H1 (cell line): ENCODE results near the gene CHRNA3. TPM values are rescaled to one million over a fixed set of nuclear protein-coding genes. Genes with fewer than 3 reads are reported as not detected.

ENCODE experiments used
- CTCF ChIA-PET: fragments of 300-600 bp; sonication (Branson Sonifier 250); formaldehyde crosslinking; loops from one replicate; lab custom pipeline; 2021; ENCODE audit not compliant: partially characterized antibody; lab: Charles Lee
- POLR2A ChIA-PET: fragments of 300-600 bp; sonication (Branson Sonifier 250); formaldehyde crosslinking; loops from one replicate; lab custom pipeline; 2021; ENCODE audit warnings: inconsistent platforms; ENCODE audit not compliant: partially characterized antibody; lab: Charles Lee
- DNase-seq, 2 experiments: peaks; one replicate each; pipeline versions ENCODE4 v3.0.0 to v3.0.0-alpha.2; 2010 to 2022; ENCODE audit warnings: low spot score in 2 of 2, low read depth in 1 of 2, mixed read lengths in 1 of 2
- FAIRE-seq: peaks from 2 replicates; lab custom pipeline; 2011; peaks lifted over from hg19 to GRCh38; lab: Jason Lieb, UNC
- H2AFZ ChIP-seq: 2 replicates; pipeline ENCODE4 v1.8.1; 2012; ENCODE audit warnings: low read length, inconsistent platforms
- H2AK5ac ChIP-seq: 2 replicates; pipeline ENCODE4 v1.6.1; 2013; ENCODE audit warnings: low read depth, low read length
- H2BK120ac ChIP-seq: replicated peaks from 2 replicates; pipeline ENCODE3; 2013; ENCODE audit warnings: low read depth, low read length, inconsistent platforms
- H2BK12ac ChIP-seq: 2 replicates; pipeline ENCODE4 v1.6.1; 2013; ENCODE audit warnings: low read depth, low read length
- H2BK15ac ChIP-seq: 2 replicates; pipeline ENCODE4 v1.6.1; 2013; ENCODE audit warnings: low read length
- H2BK20ac ChIP-seq: 2 replicates; pipeline ENCODE4 v1.6.1; 2013; ENCODE audit warnings: low read length
- H2BK5ac ChIP-seq: 2 replicates; pipeline ENCODE4 v1.6.1; 2013; ENCODE audit warnings: low read depth, low read length
- H3K14ac ChIP-seq: 2 replicates; pipeline ENCODE4 v1.6.1; 2013; ENCODE audit warnings: inconsistent platforms; ENCODE audit not compliant: insufficient read length
- H3K18ac ChIP-seq: 2 replicates; pipeline ENCODE4 v1.6.1; 2013; ENCODE audit warnings: low read length; ENCODE audit errors: extremely low read depth
- H3K23ac ChIP-seq: 2 replicates; pipeline ENCODE4 v1.6.1; 2013; ENCODE audit warnings: inconsistent platforms; ENCODE audit not compliant: insufficient read length
- H3K23me2 ChIP-seq: 2 replicates; pipeline ENCODE4 v1.6.1; 2013; ENCODE audit warnings: low read depth, low read length
- H3K27ac ChIP-seq: 2 replicates; pipeline ENCODE4 v1.6.1; 2011; ENCODE audit warnings: low read depth, low read length, inconsistent platforms
- H3K27me3 ChIP-seq, 4 experiments: replicated peaks in 1 of 4; 1 replicate in 1 of 4; 2 replicates in 3 of 4; pipeline versions ENCODE4 v1.6.1 to v1.8.1; 2011 to 2013; ENCODE audit warnings: low read length in 3 of 4, mild to moderate bottlenecking in 3 of 4, inconsistent platforms in 2 of 4, mixed read lengths in 2 of 4, moderate library complexity in 1 of 4; ENCODE audit not compliant: control insufficient read depth in 3 of 4, insufficient read depth in 3 of 4; ENCODE audit errors: extremely low read depth in 1 of 4
- H3K36me3 ChIP-seq, 4 experiments: 2 replicates each; pipeline versions ENCODE4 v1.6.1 to v1.8.1; 2011 to 2013; ENCODE audit warnings: mild to moderate bottlenecking in 4 of 4, low read length in 3 of 4, moderate library complexity in 2 of 4, control low read depth in 1 of 4, inconsistent platforms in 1 of 4; ENCODE audit not compliant: insufficient read depth in 4 of 4, control insufficient read depth in 2 of 4
- H3K4ac ChIP-seq: replicated peaks from 2 replicates; pipeline ENCODE3; 2013; ENCODE audit warnings: low read length, low read depth, mixed read lengths, inconsistent platforms; ENCODE audit not compliant: insufficient read length
- H3K4me1 ChIP-seq, 4 experiments: replicated peaks in 1 of 4; 1 replicate in 1 of 4; 2 replicates in 3 of 4; pipeline versions ENCODE4 v1.6.1 to v1.8.1; 2011 to 2013; ENCODE audit warnings: low read length in 3 of 4, inconsistent platforms in 2 of 4, mixed read lengths in 1 of 4; ENCODE audit not compliant: insufficient read depth in 4 of 4, control insufficient read depth in 3 of 4
- H3K4me2 ChIP-seq, 2 experiments: 2 replicates each; pipeline versions ENCODE4 v1.6.1 to v1.8.1; 2011 to 2013; ENCODE audit warnings: low read depth in 2 of 2, low read length in 2 of 2, control low read depth in 1 of 2, inconsistent platforms in 1 of 2, mild to moderate bottlenecking in 1 of 2; ENCODE audit not compliant: insufficient read depth in 1 of 2
- H3K4me3 ChIP-seq, 4 experiments: fragments of 200-600, 300-600 bp in 1 of 4; sonication (generic), shearing (Covaris generic), sonication (Bioruptor Twin) in 1 of 4; 2 replicates each; pipeline versions ENCODE4 v1.5.1 to v1.8.1; 2011 to 2016; ENCODE audit warnings: low read length in 4 of 4, low read depth in 3 of 4, control low read depth in 2 of 4, inconsistent platforms in 2 of 4, mild to moderate bottlenecking in 2 of 4, mixed read lengths in 1 of 4, moderate library complexity in 1 of 4; ENCODE audit not compliant: insufficient read depth in 2 of 4; ENCODE audit errors: extremely low read depth in 1 of 4
- H3K56ac ChIP-seq: replicated peaks from 2 replicates; pipeline ENCODE3; 2013; ENCODE audit warnings: low read depth, mild to moderate bottlenecking, mixed read lengths, low read length, inconsistent platforms; ENCODE audit not compliant: insufficient read length
- H3K79me1 ChIP-seq: 2 replicates; pipeline ENCODE4 v1.6.1; 2013; ENCODE audit warnings: low read depth, low read length, control low read depth
- H3K79me2 ChIP-seq, 2 experiments: 2 replicates each; pipeline versions ENCODE4 v1.6.1 to v1.8.1; 2012 to 2013; ENCODE audit warnings: low read length in 2 of 2, mild to moderate bottlenecking in 2 of 2, inconsistent platforms in 1 of 2; ENCODE audit not compliant: insufficient read depth in 2 of 2, control insufficient read depth in 1 of 2
- H3K9ac ChIP-seq, 4 experiments: replicated peaks in 1 of 4; 1 replicate in 1 of 4; 2 replicates in 3 of 4; pipeline versions ENCODE4 v1.6.1 to v1.8.1; 2011 to 2013; ENCODE audit warnings: low read depth in 3 of 4, low read length in 3 of 4, control low read depth in 2 of 4, mild to moderate bottlenecking in 2 of 4, moderate library complexity in 2 of 4, inconsistent platforms in 1 of 4; ENCODE audit errors: extremely low read depth in 1 of 4
- H3K9me3 ChIP-seq, 2 experiments: 2 replicates each; pipeline versions ENCODE4 v1.6.1 to v1.8.1; 2012 to 2013; ENCODE audit warnings: mild to moderate bottlenecking in 2 of 2, moderate library complexity in 2 of 2, control low read depth in 1 of 2, inconsistent platforms in 1 of 2, low read depth in 1 of 2, low read length in 1 of 2, mixed read lengths in 1 of 2; ENCODE audit not compliant: insufficient read depth in 2 of 2
- H4K20me1 ChIP-seq, 2 experiments: replicated peaks in 1 of 2; 2 replicates each; pipeline versions ENCODE3 to v1.8.1; 2011 to 2013; ENCODE audit warnings: inconsistent platforms in 2 of 2, low read length in 2 of 2, mild to moderate bottlenecking in 1 of 2; ENCODE audit not compliant: insufficient read depth in 2 of 2, control insufficient read depth in 1 of 2
- H4K5ac ChIP-seq: 2 replicates; pipeline ENCODE4 v1.6.1; 2013; ENCODE audit warnings: low read length, low read depth, mixed read lengths, inconsistent platforms; ENCODE audit not compliant: insufficient read length
- H4K8ac ChIP-seq: 2 replicates; pipeline ENCODE4 v1.8.0; 2013; ENCODE audit warnings: mild to moderate bottlenecking, moderate library complexity, low read length, inconsistent platforms; ENCODE audit not compliant: insufficient read depth; ENCODE audit errors: extremely low read depth
- H4K91ac ChIP-seq: replicated peaks from 2 replicates; pipeline ENCODE3; 2013; ENCODE audit warnings: low read length, mixed read lengths, inconsistent platforms; ENCODE audit not compliant: insufficient read length
- ASH2L ChIP-seq: fragments of 200-600, 300-600 bp; sonication (generic); IDR thresholded peaks from one replicate; pipeline ENCODE4 v1.7.1; 2017; ENCODE audit warnings: low read length
- CHD1 ChIP-seq: IDR thresholded peaks from 2 replicates; pipeline ENCODE4 v1.6.1; 2012; ENCODE audit warnings: low read depth, low read length, improper control_type of control experiment
- EP300 ChIP-seq, 2 experiments: IDR thresholded peaks; 1 replicate in 1 of 2; 2 replicates in 1 of 2; pipeline ENCODE4 v1.6.1; 2011 to 2012; ENCODE audit warnings: low read depth in 2 of 2, low read length in 2 of 2, mild to moderate bottlenecking in 2 of 2, borderline replicate concordance in 1 of 2, inconsistent platforms in 1 of 2, moderate library complexity in 1 of 2
- KDM1A ChIP-seq: fragments of 200-600, 300-600 bp; sonication (generic); IDR thresholded peaks from 2 replicates; pipeline ENCODE4 v1.7.1; 2016; ENCODE audit warnings: mild to moderate bottlenecking, low read length, borderline replicate concordance
- KDM5A ChIP-seq: fragments of 200-600 bp; IDR thresholded peaks from 2 replicates; pipeline ENCODE4 v1.7.1; 2012; ENCODE audit warnings: mild to moderate bottlenecking, low read length, inconsistent platforms, mixed read lengths
- SIX5 ChIP-seq: IDR thresholded peaks from 2 replicates; pipeline ENCODE4 v1.6.1; 2011; ENCODE audit warnings: mild to moderate bottlenecking, low read depth, low read length
- SP4 ChIP-seq: IDR thresholded peaks from 2 replicates; pipeline ENCODE4 v1.6.1; 2012; ENCODE audit warnings: low read length, inconsistent platforms
- TAF1 ChIP-seq: IDR thresholded peaks from 2 replicates; pipeline ENCODE4 v1.6.1; 2011; ENCODE audit warnings: mild to moderate bottlenecking, low read depth, low read length
- TAF7 ChIP-seq: optimal IDR thresholded peaks from 2 replicates; pipeline ENCODE3; 2011; ENCODE audit warnings: low read depth, mild to moderate bottlenecking, inconsistent platforms, low read length, moderate library complexity, borderline replicate concordance
- WGBS, 2 experiments: shearing (Covaris generic) in 1 of 2; methylation state at CpG; one replicate each; pipeline versions ENCODE4 v1.1.6 to v1.1.7; 2013 to 2015; ENCODE audit warnings: low lambda C conversion rate in 2 of 2, mixed read lengths in 2 of 2, inconsistent platforms in 1 of 2, low coverage in 1 of 2, missing lambda C conversion rate in 1 of 2; ENCODE audit not compliant: insufficient replicate concordance in 2 of 2, insufficient coverage in 1 of 2, insufficient read length in 1 of 2; ENCODE audit errors: extremely low coverage in 1 of 2, missing lambda C conversion rate in 1 of 2; 5-methylcytosine and 5-hydroxymethylcytosine counted together
- polyA plus RNA-seq, 7 experiments: library from polyadenylated mRNA; depleted of rRNA in 3 of 7; stranded (reverse) in 5 of 7; unstranded in 2 of 7; fragments of >200 nt in 5 of 7; fragments of 200-250 nt in 2 of 7; gene quantifications; 1 replicate in 5 of 7; 2 replicates in 1 of 7; 4 replicates in 1 of 7; pipeline versions ENCODE4 v1.2.1 to v1.2.3, GENCODE V29; 2011 to 2013; ENCODE audit warnings: missing spikeins in 2 of 7, mixed read lengths in 2 of 7
- total RNA-seq: library from RNA; stranded (reverse); fragmentation: NEBNext Ultra II Directional; extraction: Animal tissue kit (Norgen Biotek cat#: 25700); gene quantifications from 2 replicates; pipeline ENCODE4 v1.2.1, GENCODE V29; 2021

Gene CHRNA3
- total and polyA plus RNA-seq, 2 of the 8 experiments (the other 6 are each of a cell fraction or from before 2014, with no cell fraction given): 2.1 to 4.7 TPM

- no peak overlapping the region for H3K4me2 ChIP-seq
- peaks cover 12 to 39% (median 29%) of the 10 kb centered on the region in 4 experiments for H3K36me3 ChIP-seq
- no peak overlapping the region for H2BK12ac ChIP-seq
- no peak overlapping the region for H4K5ac ChIP-seq
- 82% methylated on average over 5 of the region's 5 CpGs; no CpG with 5 or more reads in 1 of the 2 experiments for WGBS, 2 experiments
- H3K56ac ChIP-seq: no peak overlapping the region
- H2BK15ac ChIP-seq: no peak overlapping the region
- H2AK5ac ChIP-seq: no peak overlapping the region
- no peak overlapping the region for H4K8ac ChIP-seq
- no peak overlapping the region for H3K9ac ChIP-seq
- no peak overlapping the region for H2BK120ac ChIP-seq
- H3K79me1 ChIP-seq: no peaks in the 10 kb centered on the region
- H2AFZ ChIP-seq: no peak overlapping the region
- H3K23ac ChIP-seq: no peak overlapping the region
- H2BK5ac ChIP-seq: no peak overlapping the region
- no peak for TF ChIP-seq SP4
- TF ChIP-seq ASH2L: no peak
- no peak for TF ChIP-seq KDM5A
- TF ChIP-seq TAF1: no peak
- TF ChIP-seq TAF7: no peak
- no peak for TF ChIP-seq EP300 (IDR thresholded peaks at IDR 0.05; ENCODE audit: borderline replicate concordance in 1 of 2, low read depth in 2 of 2, low read length in 2 of 2)
- TF ChIP-seq SIX5: no peak
- no peak for TF ChIP-seq KDM1A
- TF ChIP-seq CHD1: no peak
- no peak overlapping the region for H3K4ac ChIP-seq
- no peaks in the 10 kb centered on the region for H3K79me2 ChIP-seq
- ChIA-PET CTCF (no interaction called here), POLR2A (interaction anchor here (2.4 to 3.4 kb wide), 2 partner anchors 11 to 13 kb away, joined by 11 read pairs; partner anchors contain the start of genes CHRNA5 and PSMA4)
- H3K23me2 ChIP-seq: no peaks in the 10 kb centered on the region
- FAIRE-seq: no peak
- H3K27ac ChIP-seq: no peak overlapping the region
- H3K14ac ChIP-seq: no peak overlapping the region
- no peak overlapping the region for H2BK20ac ChIP-seq
- no peaks in the 10 kb centered on the region for H3K9me3 ChIP-seq
- H4K20me1 ChIP-seq: peaks cover 0 to 1% of the 10 kb centered on the region in 2 experiments
- DNase-seq: no peak
- no peaks in the 10 kb centered on the region for H3K27me3 ChIP-seq
- no peak overlapping the region for H3K4me3 ChIP-seq
- H3K4me1 ChIP-seq: no peaks in the 10 kb centered on the region
- no peak overlapping the region for H4K91ac ChIP-seq
- H3K18ac ChIP-seq: no peak overlapping the region
These were observed 68.9 kb downstream of the CHRNA3 start for GRCh38 chr15:78551902-78552301.
